ENCODE measurements around the gene IL22RA2. TPM values are rescaled to one million over a fixed set of nuclear protein-coding genes. Genes with fewer than 3 reads are reported as not detected.

The IL22RA2 gene
- total RNA-seq, 1 donor from 2014 or later = not detected

- no peak for DNase-seq (ENCODE audit: low read depth)
Observed at GRCh38 chr6:137097526-137097925, 75.9 kb downstream of the IL22RA2 start.

- peak; percentile 43 for DNase-seq (ENCODE audit: low read depth)
Observed at GRCh38 chr6:137097057-137097456, 76.4 kb downstream of the IL22RA2 start.

- DNase-seq (ENCODE audit: low read depth) = peak; percentile 72
Observed at GRCh38 chr6:137095651-137096238, 77.7 kb downstream of the IL22RA2 start.

GRCh38 chr6:137095093-137095492 lies 78.4 kb downstream of the IL22RA2 start:
- DNase-seq (ENCODE audit: low read depth) = no peak

- DNase-seq (ENCODE audit: low read depth) = peak; percentile 77
Observed at GRCh38 chr6:137094411-137095008, 78.9 kb downstream of the IL22RA2 start.

Other genes with a start within 250 kb of the IL22RA2 start
- 6.4 and 6.7 TPM in 2 replicates for gene IL20RA, start 128.7 kb downstream of the IL22RA2 start, total RNA-seq
- gene IFNGR1, start 45.7 kb upstream of the IL22RA2 start, total RNA-seq = 38.8 and 45.4 TPM in 2 replicates

Data from myocyte (in vitro differentiated cells).